ENCODE measurements around the gene NKTR.

Gene NKTR

DNA sequence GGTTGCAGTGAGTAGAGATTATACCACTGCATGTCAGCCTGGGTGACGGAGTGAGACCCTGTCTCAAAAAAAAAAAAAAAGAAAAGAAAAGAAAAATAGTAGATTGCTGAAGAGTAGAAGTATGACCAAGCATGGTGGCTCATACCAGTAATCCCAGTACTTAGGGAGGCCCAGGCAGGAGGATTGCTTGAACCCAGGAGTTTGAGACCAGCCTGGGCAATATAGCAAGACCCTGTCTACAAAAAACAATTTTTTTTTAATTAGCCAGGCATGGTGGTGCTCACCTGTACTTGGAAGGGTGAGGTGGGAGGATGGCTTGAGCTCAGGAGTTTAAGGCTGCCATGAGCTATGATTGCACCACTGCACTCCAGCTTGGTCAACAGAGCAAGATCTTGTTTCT lies 2.5 kb downstream of the NKTR start:
- no peak for TF ChIP-seq MAX (IDR thresholded peaks at IDR 0.05; ENCODE audit: low read depth, low read length)
- no peak for TF ChIP-seq MYC (IDR thresholded peaks at IDR 0.05; ENCODE audit: low read depth, low read length)
- TF ChIP-seq POLR2A (IDR thresholded peaks at IDR 0.05; ENCODE audit: extremely low read depth, insufficient read length), result no peak
- TF ChIP-seq, protein P1, sequence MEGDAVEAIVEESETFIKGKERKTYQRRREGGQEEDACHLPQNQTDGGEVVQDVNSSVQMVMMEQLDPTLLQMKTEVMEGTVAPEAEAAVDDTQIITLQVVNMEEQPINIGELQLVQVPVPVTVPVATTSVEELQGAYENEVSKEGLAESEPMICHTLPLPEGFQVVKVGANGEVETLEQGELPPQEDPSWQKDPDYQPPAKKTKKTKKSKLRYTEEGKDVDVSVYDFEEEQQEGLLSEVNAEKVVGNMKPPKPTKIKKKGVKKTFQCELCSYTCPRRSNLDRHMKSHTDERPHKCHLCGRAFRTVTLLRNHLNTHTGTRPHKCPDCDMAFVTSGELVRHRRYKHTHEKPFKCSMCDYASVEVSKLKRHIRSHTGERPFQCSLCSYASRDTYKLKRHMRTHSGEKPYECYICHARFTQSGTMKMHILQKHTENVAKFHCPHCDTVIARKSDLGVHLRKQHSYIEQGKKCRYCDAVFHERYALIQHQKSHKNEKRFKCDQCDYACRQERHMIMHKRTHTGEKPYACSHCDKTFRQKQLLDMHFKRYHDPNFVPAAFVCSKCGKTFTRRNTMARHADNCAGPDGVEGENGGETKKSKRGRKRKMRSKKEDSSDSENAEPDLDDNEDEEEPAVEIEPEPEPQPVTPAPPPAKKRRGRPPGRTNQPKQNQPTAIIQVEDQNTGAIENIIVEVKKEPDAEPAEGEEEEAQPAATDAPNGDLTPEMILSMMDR (IDR thresholded peaks at IDR 0.05; ENCODE audit: low read depth, low read length), result no peak
- H3K4me3 ChIP-seq (ENCODE audit: low read depth, low read length), result peak overlapping the region; percentile 9
- no peak for DNase-seq (ENCODE audit: low read depth)

- DNase-seq (ENCODE audit: low read depth), result no peak
- no peak overlapping the region for H3K4me3 ChIP-seq (ENCODE audit: low read depth, low read length)
- TF ChIP-seq POLR2A (IDR thresholded peaks at IDR 0.05; ENCODE audit: extremely low read depth, insufficient read length), result no peak
- no peak for TF ChIP-seq MAX (IDR thresholded peaks at IDR 0.05; ENCODE audit: low read depth, low read length)
- no peak for TF ChIP-seq MYC (IDR thresholded peaks at IDR 0.05; ENCODE audit: low read depth, low read length)
- TF ChIP-seq, protein P1 (IDR thresholded peaks at IDR 0.05; ENCODE audit: low read depth, low read length), result no peak
Measured at GRCh38 chr3:42605546-42606173, 5.2 kb downstream of the NKTR start.

DNA sequence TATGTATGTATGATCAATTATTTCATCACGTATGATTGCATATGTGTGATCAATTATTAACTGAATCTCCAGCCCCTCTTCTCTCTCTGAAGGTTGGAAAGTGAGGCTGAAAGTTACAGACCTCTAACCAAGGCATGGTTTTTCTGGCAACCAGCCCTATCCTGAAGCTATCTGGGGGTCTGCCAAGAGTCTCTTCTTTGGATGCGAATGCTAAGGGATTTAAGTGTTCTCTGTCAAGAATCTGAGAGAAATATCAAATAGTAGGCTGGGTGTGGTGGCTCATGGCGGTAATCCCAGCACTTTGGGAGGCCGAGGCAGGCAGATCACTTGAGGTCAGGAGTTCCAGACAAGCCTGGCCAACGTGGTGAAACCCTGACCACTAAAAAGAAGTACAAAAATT lies 8.1 kb downstream of the NKTR start:
- DNase-seq (ENCODE audit: low read depth), result no peak
- TF ChIP-seq MYC (IDR thresholded peaks at IDR 0.05; ENCODE audit: low read depth, low read length) (no peak), MAX (IDR thresholded peaks at IDR 0.05; ENCODE audit: low read depth, low read length) (no peak), POLR2A (IDR thresholded peaks at IDR 0.05; ENCODE audit: extremely low read depth, insufficient read length) (no peak)
- TF ChIP-seq, protein P1 (IDR thresholded peaks at IDR 0.05; ENCODE audit: low read depth, low read length), result no peak
- H3K4me3 ChIP-seq (ENCODE audit: low read depth, low read length), result no peak overlapping the region

- no peak for DNase-seq (ENCODE audit: low read depth)
- H3K4me3 ChIP-seq (ENCODE audit: low read depth, low read length), result no peak overlapping the region
- no peak for TF ChIP-seq MYC (IDR thresholded peaks at IDR 0.05; ENCODE audit: low read depth, low read length)
- no peak for TF ChIP-seq MAX (IDR thresholded peaks at IDR 0.05; ENCODE audit: low read depth, low read length)
- no peak for TF ChIP-seq POLR2A (IDR thresholded peaks at IDR 0.05; ENCODE audit: extremely low read depth, insufficient read length)
- TF ChIP-seq, protein P1 (IDR thresholded peaks at IDR 0.05; ENCODE audit: low read depth, low read length), result no peak
Measured at GRCh38 chr3:42610976-42611375, 10.5 kb downstream of the NKTR start.

DNA sequence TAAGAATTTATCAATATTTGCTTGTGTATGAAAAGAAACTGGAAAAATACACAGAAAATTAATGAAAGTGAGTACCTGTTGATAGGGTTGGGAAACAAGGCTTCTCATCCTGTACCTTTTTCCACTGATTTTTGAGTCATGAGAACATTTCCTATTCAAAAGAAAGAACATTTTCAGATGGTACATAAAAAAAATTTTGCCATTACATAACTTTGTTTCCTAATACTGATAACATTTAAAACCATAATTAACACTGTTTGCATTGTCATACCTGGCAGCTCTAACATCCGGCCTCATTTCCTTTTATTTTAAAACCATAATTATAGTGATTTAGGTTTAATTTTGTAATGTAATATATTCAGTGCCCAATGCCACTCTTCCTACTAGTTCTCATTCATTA lies 11.7 kb downstream of the NKTR start:
- no peak for DNase-seq (ENCODE audit: low read depth)
- TF ChIP-seq MAX (IDR thresholded peaks at IDR 0.05; ENCODE audit: low read depth, low read length), result no peak
- TF ChIP-seq MYC (IDR thresholded peaks at IDR 0.05; ENCODE audit: low read depth, low read length), result no peak
- no peak for TF ChIP-seq POLR2A (IDR thresholded peaks at IDR 0.05; ENCODE audit: extremely low read depth, insufficient read length)
- TF ChIP-seq, protein P1 (IDR thresholded peaks at IDR 0.05; ENCODE audit: low read depth, low read length), result no peak
- H3K4me3 ChIP-seq (ENCODE audit: low read depth, low read length), result no peak overlapping the region

Data from NB4 (cell line).